ENCODE data around the gene CRACR2B.

Gene CRACR2B

DNA sequence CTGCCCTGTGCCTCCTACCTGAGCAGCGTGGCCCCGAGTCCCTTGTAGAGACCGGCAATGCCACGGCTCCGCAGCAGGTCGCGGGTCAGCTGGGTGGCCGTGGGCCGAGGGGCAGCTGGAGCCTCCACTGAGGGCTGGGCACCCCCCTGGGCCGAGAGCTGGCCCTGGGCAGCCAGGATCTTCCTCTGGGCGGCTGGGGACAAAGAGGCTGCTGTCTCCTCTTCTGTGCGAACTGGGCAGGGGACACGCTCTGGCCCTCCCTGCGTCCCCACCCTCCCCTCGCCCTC lies 35.2 kb upstream of the CRACR2B start:
- H3K9ac ChIP-seq: no peak overlapping the region
- no peaks in the 10 kb centered on the region for H3K36me3 ChIP-seq (ENCODE audit: control insufficient read depth, insufficient read depth, low read length)
- TF ChIP-seq, protein P1, sequence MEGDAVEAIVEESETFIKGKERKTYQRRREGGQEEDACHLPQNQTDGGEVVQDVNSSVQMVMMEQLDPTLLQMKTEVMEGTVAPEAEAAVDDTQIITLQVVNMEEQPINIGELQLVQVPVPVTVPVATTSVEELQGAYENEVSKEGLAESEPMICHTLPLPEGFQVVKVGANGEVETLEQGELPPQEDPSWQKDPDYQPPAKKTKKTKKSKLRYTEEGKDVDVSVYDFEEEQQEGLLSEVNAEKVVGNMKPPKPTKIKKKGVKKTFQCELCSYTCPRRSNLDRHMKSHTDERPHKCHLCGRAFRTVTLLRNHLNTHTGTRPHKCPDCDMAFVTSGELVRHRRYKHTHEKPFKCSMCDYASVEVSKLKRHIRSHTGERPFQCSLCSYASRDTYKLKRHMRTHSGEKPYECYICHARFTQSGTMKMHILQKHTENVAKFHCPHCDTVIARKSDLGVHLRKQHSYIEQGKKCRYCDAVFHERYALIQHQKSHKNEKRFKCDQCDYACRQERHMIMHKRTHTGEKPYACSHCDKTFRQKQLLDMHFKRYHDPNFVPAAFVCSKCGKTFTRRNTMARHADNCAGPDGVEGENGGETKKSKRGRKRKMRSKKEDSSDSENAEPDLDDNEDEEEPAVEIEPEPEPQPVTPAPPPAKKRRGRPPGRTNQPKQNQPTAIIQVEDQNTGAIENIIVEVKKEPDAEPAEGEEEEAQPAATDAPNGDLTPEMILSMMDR (IDR thresholded peaks at IDR 0.05): no peak
- H3K9me3 ChIP-seq (ENCODE audit: control insufficient read depth, low read length): no peaks in the 10 kb centered on the region
- no peak overlapping the region for H3K4me3 ChIP-seq (ENCODE audit: low read depth, low read length)
- no peak overlapping the region for H2AFZ ChIP-seq
- H3K27me3 ChIP-seq (ENCODE audit: control insufficient read depth, insufficient read depth, low read length): no peaks in the 10 kb centered on the region
- H3K27ac ChIP-seq: no peak overlapping the region
- H3K4me1 ChIP-seq: peaks cover 4% of the 10 kb centered on the region
- no peak overlapping the region for H3K4me2 ChIP-seq (ENCODE audit: low read length)
- no peaks in the 10 kb centered on the region for H3K79me2 ChIP-seq

DNA sequence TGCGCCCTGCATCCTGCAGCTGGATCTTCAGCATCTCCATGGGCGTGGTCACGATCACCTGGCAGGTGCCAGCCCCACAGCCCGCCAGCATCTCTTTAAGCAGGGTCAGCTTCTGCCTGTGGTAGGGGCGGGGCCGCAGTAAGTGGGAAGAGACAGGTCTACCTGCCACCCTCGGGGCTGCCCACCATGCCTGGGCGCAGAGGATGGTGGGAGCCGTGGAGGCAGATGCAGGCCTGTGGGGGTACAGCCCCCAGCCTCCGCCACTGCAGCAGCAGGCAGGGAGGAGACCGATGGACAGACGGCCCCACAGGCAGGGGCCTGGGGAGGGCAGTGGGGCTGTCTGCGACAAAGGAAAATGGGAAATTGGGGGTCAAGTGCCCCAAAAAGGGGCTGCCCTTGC lies 34.8 kb upstream of the CRACR2B start:
- H3K4me3 ChIP-seq (ENCODE audit: low read depth, low read length): no peak overlapping the region
- H3K36me3 ChIP-seq (ENCODE audit: control insufficient read depth, insufficient read depth, low read length): no peaks in the 10 kb centered on the region
- no peak overlapping the region for H2AFZ ChIP-seq
- TF ChIP-seq, protein P1 (IDR thresholded peaks at IDR 0.05): no peak
- H3K4me2 ChIP-seq (ENCODE audit: low read length): no peak overlapping the region
- H3K27ac ChIP-seq: no peak overlapping the region
- H3K9ac ChIP-seq: no peak overlapping the region
- no peaks in the 10 kb centered on the region for H3K9me3 ChIP-seq (ENCODE audit: control insufficient read depth, low read length)
- H3K4me1 ChIP-seq: peaks cover 4% of the 10 kb centered on the region
- no peaks in the 10 kb centered on the region for H3K27me3 ChIP-seq (ENCODE audit: control insufficient read depth, insufficient read depth, low read length)
- no peaks in the 10 kb centered on the region for H3K79me2 ChIP-seq

DNA sequence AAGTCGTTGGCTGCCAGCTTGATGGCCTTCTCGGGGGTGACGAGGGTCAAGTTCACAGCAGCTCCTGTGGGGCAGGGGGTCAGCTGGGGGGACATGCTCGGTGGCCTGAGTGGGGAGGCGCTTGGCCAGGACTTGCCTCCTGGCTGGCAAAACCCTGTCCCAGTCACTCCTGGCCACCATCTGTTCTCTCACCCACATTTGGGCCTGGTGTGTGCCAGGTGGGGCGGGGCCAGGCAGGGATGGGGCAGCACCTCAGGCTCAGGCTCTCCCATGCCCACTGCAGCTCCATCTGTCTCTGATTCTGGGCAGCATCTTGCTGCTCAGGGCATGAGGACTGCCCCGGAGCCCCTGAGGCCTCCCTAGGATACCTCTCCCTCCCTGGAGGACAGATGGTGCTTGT lies 34.2 kb upstream of the CRACR2B start:
- peaks cover 4% of the 10 kb centered on the region for H3K4me1 ChIP-seq
- H3K9ac ChIP-seq: no peak overlapping the region
- H3K36me3 ChIP-seq (ENCODE audit: control insufficient read depth, insufficient read depth, low read length): no peaks in the 10 kb centered on the region
- no peaks in the 10 kb centered on the region for H3K27me3 ChIP-seq (ENCODE audit: control insufficient read depth, insufficient read depth, low read length)
- TF ChIP-seq, protein P1 (IDR thresholded peaks at IDR 0.05): no peak
- no peaks in the 10 kb centered on the region for H3K9me3 ChIP-seq (ENCODE audit: control insufficient read depth, low read length)
- H3K4me2 ChIP-seq (ENCODE audit: low read length): no peak overlapping the region
- no peaks in the 10 kb centered on the region for H3K79me2 ChIP-seq
- no peak overlapping the region for H2AFZ ChIP-seq
- H3K4me3 ChIP-seq (ENCODE audit: low read depth, low read length): no peak overlapping the region
- no peak overlapping the region for H3K27ac ChIP-seq

DNA sequence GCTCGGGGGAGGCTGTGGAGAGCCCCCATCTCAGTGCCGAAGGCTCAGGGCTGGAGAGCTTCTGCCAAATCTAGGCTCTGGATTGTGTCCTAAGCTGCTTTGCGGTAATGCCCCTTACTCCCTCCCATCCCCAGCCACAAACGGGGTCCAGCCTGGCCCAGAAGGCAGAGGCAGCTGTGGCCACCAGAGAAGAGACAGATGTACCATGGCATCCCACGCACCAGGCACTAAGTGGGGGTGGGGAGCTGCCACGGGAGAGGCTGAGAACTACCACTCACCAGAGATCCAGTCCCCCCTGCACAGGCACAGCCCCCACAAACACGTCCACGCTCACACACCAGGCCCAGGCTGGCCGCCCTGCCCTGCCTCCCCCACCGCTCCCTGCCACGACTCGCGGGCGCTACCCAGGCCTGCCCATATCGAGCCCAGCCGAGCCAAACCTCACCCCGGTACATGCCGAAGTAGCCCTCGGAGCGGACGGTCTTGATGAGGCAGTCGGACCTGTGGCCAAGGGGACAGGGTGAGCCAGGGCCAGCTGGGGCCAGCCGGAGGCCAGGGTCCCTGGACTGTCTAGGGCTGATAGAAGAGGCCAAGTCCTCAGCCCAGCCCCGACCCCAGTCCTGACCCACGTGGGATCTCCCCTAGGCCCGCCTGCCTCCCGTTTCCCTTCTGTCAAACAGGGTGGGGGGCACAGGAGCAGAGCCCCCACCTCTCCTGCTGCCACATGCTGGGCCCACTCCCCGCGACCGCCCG lies 33.5 kb upstream of the CRACR2B start:
- H3K4me1 ChIP-seq: peaks cover 4% of the 10 kb centered on the region
- TF ChIP-seq, protein P1 (IDR thresholded peaks at IDR 0.05): no peak
- no peaks in the 10 kb centered on the region for H3K36me3 ChIP-seq (ENCODE audit: control insufficient read depth, insufficient read depth, low read length)
- H3K9ac ChIP-seq: no peak overlapping the region
- H3K79me2 ChIP-seq: no peaks in the 10 kb centered on the region
- no peaks in the 10 kb centered on the region for H3K9me3 ChIP-seq (ENCODE audit: control insufficient read depth, low read length)
- H3K27ac ChIP-seq: no peak overlapping the region
- no peaks in the 10 kb centered on the region for H3K27me3 ChIP-seq (ENCODE audit: control insufficient read depth, insufficient read depth, low read length)
- no peak overlapping the region for H3K4me2 ChIP-seq (ENCODE audit: low read length)
- no peak overlapping the region for H3K4me3 ChIP-seq (ENCODE audit: low read depth, low read length)
- H2AFZ ChIP-seq: no peak overlapping the region

All from parathyroid adenoma (tissue), 2 donors.